Hepatocyte (in vitro differentiated cells): ENCODE data around the gene BCAS3.

Experiments used
- EZH2phosphoT487 ChIP-seq: fragments of 200-600 bp; sonication (generic); IDR thresholded peaks from one replicate; pipeline ENCODE4 v1.6.1; 2018; ENCODE audit warnings: antibody characterized with exemption, mild to moderate bottlenecking, low read depth, moderate library complexity; ENCODE audit not compliant: unreplicated experiment, severe bottlenecking
- TF ChIP-seq, protein P1 (sequence below): fragments of 200-600 bp; sonication (generic); IDR thresholded peaks from 2 replicates; pipeline ENCODE4 v1.5.1; 2016; ENCODE audit warnings: antibody characterized with exemption, mild to moderate bottlenecking; ENCODE audit not compliant: poor library complexity

DNA sequence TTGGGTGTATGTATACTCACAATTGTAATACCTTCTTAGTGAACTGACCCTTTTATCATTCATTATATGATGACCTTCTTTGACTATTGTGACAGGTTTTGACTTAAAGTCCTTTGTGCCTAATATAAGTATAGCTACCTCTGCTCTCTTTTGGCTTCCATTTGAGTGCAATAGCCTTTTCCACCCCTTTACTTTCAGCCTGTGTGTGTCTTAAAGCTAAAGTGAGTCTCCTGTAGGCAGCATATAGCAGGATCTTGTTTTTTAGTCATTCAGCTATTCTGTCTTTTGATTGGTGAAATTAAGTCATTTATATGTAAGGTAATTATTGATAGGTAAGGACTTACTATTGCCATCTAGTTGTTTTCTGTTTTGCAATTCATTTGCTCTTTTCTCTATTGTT is 758.6 kb downstream of the BCAS3 start:
- TF ChIP-seq, protein P1, sequence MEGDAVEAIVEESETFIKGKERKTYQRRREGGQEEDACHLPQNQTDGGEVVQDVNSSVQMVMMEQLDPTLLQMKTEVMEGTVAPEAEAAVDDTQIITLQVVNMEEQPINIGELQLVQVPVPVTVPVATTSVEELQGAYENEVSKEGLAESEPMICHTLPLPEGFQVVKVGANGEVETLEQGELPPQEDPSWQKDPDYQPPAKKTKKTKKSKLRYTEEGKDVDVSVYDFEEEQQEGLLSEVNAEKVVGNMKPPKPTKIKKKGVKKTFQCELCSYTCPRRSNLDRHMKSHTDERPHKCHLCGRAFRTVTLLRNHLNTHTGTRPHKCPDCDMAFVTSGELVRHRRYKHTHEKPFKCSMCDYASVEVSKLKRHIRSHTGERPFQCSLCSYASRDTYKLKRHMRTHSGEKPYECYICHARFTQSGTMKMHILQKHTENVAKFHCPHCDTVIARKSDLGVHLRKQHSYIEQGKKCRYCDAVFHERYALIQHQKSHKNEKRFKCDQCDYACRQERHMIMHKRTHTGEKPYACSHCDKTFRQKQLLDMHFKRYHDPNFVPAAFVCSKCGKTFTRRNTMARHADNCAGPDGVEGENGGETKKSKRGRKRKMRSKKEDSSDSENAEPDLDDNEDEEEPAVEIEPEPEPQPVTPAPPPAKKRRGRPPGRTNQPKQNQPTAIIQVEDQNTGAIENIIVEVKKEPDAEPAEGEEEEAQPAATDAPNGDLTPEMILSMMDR: no peak
- no peak for TF ChIP-seq EZH2phosphoT487
